IMR-90 (cell line): Measurements from ENCODE around the gene CEP128.

Source experiments
- BHLHE40 ChIP-seq: fragments of 150-350 bp; IDR thresholded peaks from 2 replicates; pipeline ENCODE4 v1.6.1; 2016; ENCODE audit warnings: mild to moderate bottlenecking, low read depth, low read length
- CEBPB ChIP-seq: IDR thresholded peaks from 2 replicates; pipeline ENCODE4 v1.6.1; 2012; ENCODE audit warnings: low read depth, low read length, improper control_type of control experiment
- CHD1 ChIP-seq: IDR thresholded peaks from 2 replicates; pipeline ENCODE4 v1.6.1; 2012; ENCODE audit warnings: low read depth, low read length, improper control_type of control experiment
- CTCF ChIP-seq: conservative IDR thresholded peaks from 2 replicates; pipeline ENCODE4 v1.5.1; 2012; ENCODE audit warnings: mild to moderate bottlenecking, low read depth, low read length, improper control_type of control experiment
- FOS ChIP-seq: fragments of 150-350 bp; IDR thresholded peaks from 2 replicates; pipeline ENCODE4 v1.6.1; 2016; ENCODE audit warnings: low read depth, low read length
- MAZ ChIP-seq: IDR thresholded peaks from 2 replicates; pipeline ENCODE4 v1.6.1; 2012; ENCODE audit warnings: low read depth, mild to moderate bottlenecking, low read length, improper control_type of control experiment, moderate library complexity, borderline replicate concordance
- MXI1 ChIP-seq: IDR thresholded peaks from 2 replicates; pipeline ENCODE4 v1.6.1; 2012; ENCODE audit warnings: low read depth, mild to moderate bottlenecking, low read length, moderate library complexity, borderline replicate concordance
- POLR2A ChIP-seq: IDR thresholded peaks from 2 replicates; pipeline ENCODE4 v1.6.1; 2012; ENCODE audit warnings: mild to moderate bottlenecking, low read depth, low read length
- RAD21 ChIP-seq: IDR thresholded peaks from 2 replicates; pipeline ENCODE4 v1.6.1; 2012; ENCODE audit warnings: low read length, improper control_type of control experiment
- RCOR1 ChIP-seq: IDR thresholded peaks from 2 replicates; pipeline ENCODE4 v1.6.1; 2012; ENCODE audit warnings: mild to moderate bottlenecking, low read length, improper control_type of control experiment; ENCODE audit not compliant: insufficient replicate concordance
- RFX5 ChIP-seq: IDR thresholded peaks from 2 replicates; pipeline ENCODE4 v1.8.0; 2012; ENCODE audit warnings: low read depth, mild to moderate bottlenecking, low read length, moderate library complexity
- USF2 ChIP-seq: fragments of 150-350 bp; IDR thresholded peaks from 2 replicates; pipeline ENCODE4 v1.6.1; 2017; ENCODE audit warnings: mild to moderate bottlenecking, antibody characterized with exemption, low read length, low read depth

- TF ChIP-seq USF2 (no peak), CTCF (no peak), MXI1 (no peak), POLR2A (no peak), CHD1 (no peak), FOS (no peak), MAZ (no peak), RFX5 (no peak), CEBPB (no peak), BHLHE40 (no peak), RCOR1 (no peak), RAD21 (no peak)
These were observed 41.2 kb upstream of the CEP128 start for GRCh38 chr14:80982711-80983110.
